Dendritic cell treated with granulocyte-macrophage colony-stimulating factor and Interleukin-4, amounts not matched to agents 40 ng/mL and 50 ng/mL, for 4 days (primary cell): Measurements from ENCODE around the gene SCN4A.
A peak's percentile ranks its signal among the peaks of the same experiment; 100 is the strongest.
"Not testable (repeated sequence)": the region's sequence is repeated elsewhere in the genome, so short reads cannot be mapped to it uniquely, and the experiment has no call there.

Source experiments
- H3K27ac Mint-ChIP-seq: one replicate; pipeline ENCODE4 v1.8.0; 2022; ENCODE audit warnings: mild to moderate bottlenecking, mixed read lengths
- H3K27me3 Mint-ChIP-seq: one replicate; pipeline ENCODE4 v1.8.0; 2022; ENCODE audit warnings: mild to moderate bottlenecking, mixed read lengths
- H3K36me3 Mint-ChIP-seq: one replicate; pipeline ENCODE4 v1.8.0; 2022; ENCODE audit warnings: low read depth, mixed read lengths
- H3K4me1 Mint-ChIP-seq: one replicate; pipeline ENCODE4 v1.8.0; 2022; ENCODE audit warnings: low read depth, mixed read lengths
- H3K4me3 Mint-ChIP-seq: one replicate; pipeline ENCODE4 v1.8.0; 2022; ENCODE audit warnings: mild to moderate bottlenecking, moderate library complexity, mixed read lengths
- H3K9me3 Mint-ChIP-seq: one replicate; pipeline ENCODE4 v1.8.0; 2022; ENCODE audit warnings: mixed read lengths
- intact Hi-C: fragments of 100-400 bp; cut with micrococcal nuclease; formaldehyde crosslinking; loops from one replicate; pipeline ENCODE4 v1.15.0; 2022

The SCN4A gene

DNA sequence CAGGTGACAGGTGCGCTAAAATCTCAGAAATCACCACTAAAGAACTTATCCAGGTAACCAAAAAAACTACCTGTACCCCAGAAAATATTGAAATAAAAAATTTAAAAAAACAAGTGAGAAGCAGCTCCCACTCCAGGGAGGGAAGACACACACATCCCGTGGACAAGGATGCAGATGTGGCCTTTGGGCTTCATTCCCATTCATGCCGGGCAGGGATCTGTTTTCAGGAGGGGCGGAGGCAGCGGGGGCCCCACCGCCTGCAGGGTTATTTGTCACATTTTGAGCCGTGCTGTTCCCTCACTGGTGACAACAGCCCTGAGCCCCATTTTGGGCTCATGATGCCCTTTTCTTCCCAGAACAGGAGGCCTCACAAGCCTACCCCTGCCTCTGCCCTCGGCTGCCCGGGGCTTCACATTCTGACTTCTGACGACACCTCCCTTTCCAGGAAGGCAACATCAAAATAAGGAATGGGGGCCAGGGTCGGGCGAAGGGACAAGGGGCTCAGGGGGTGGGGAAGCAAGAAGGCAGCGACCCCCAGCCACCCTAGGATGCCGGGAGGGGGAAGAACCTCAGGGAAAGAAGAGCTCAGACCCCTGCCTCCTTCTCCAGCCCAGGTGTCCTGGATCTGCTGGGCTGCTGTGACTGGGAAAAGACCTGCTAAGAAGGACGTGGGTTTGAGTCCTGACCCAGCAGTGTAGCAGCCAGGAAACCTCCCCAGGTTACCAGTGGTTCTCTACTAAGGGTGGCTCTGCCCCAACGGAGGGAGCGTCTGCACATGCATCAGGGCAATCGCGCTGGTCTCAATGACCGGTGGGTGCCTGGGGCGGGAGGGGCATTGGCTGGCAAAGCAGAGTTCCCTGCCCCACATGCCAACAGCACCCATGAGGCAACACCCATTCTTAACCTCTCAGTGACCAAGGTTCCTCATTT, 38.3 kb downstream of the SCN4A start:
- H3K27me3 Mint-ChIP-seq, result peaks cover 15% of the 10 kb centered on the region
- H3K9me3 Mint-ChIP-seq, result no peaks in the 10 kb centered on the region
- H3K36me3 Mint-ChIP-seq, result no peaks in the 10 kb centered on the region
- intact Hi-C loops, result no loop called here
- H3K4me1 Mint-ChIP-seq, result peaks cover 46% of the 10 kb centered on the region
- no peak overlapping the region for H3K27ac Mint-ChIP-seq
- H3K4me3 Mint-ChIP-seq, result no peak overlapping the region

DNA sequence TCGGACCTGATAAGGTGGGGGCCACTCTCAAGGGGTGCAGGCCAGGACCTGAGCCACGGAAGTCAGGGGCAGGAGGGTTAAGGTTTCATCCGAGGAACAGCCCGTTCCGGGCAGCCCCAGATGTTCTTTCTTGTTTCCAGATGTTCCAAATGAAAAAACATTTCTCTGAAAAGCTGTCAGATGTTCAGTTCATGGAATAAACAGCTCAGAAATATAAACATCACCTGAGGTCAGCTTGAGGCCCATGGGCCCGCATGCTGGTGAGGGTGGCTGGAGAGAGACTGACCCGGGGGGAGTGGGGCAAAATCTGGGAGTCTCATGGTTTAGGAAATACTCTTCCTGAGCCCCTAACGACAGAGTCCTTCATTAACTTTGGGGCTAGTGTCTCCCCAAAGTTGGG, 39.1 kb downstream of the SCN4A start:
- Mint-ChIP-seq H3K4me1 (peaks cover 41% of the 10 kb centered on the region), H3K36me3 (no peaks in the 10 kb centered on the region), H3K27me3 (peaks cover 15% of the 10 kb centered on the region), H3K9me3 (no peaks in the 10 kb centered on the region), H3K4me3 (no peak overlapping the region), H3K27ac (peak overlapping the region; percentile 37)
- intact Hi-C loops, result no loop called here

DNA sequence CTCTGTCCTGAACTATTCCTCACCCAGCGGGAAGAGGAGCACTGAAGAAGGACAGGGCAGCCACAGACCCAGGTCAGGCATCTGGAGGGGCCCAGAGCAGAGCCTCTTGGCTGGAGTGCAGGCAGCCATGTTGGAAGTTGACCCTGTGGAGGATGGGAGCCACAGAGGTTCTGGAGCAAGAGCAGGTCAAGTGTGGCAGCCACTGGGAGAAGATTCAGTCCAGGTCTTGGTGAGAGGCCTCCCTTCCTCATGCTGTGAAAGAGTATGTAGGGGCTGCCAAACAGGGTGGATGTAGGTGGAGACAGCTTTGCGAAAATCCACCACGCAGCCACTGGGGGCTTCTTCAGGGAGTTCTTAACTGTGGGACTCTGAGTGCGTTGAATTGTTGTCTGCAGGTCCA, 40.0 kb downstream of the SCN4A start:
- H3K27ac Mint-ChIP-seq, result no peak overlapping the region
- peaks cover 38% of the 10 kb centered on the region for H3K4me1 Mint-ChIP-seq
- H3K27me3 Mint-ChIP-seq, result peaks cover 15% of the 10 kb centered on the region
- H3K9me3 Mint-ChIP-seq, result no peaks in the 10 kb centered on the region
- no peaks in the 10 kb centered on the region for H3K36me3 Mint-ChIP-seq
- no peak overlapping the region for H3K4me3 Mint-ChIP-seq
- intact Hi-C loops, result no loop called here

DNA sequence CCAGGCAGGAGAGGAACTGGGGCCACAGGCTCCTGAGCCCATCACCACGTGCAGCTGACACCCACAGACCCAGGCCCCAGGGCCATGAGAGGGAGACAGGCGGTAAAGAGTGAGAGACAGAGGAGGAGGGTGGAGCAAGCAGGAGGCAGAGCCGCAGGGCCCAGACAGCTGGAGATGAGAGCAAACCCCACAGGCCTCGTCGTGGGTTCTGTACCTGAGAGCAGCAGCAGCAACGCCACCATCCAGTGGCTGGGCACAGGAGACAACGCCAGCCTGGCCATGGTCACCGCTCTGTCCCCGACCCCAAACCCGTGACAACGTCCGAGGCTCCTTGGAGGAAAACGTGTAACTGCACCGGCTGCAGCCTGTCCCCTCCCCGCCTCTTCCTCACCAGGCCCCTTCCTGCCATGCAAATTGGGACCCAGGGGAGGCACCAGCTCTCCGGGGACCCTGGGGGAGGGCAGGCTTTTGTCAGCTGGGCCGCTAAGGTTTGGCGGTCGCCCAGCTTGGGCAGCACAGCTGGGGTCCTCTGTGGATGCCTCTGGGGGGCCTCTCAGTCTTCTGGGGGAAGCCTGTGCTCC, 40.6 kb downstream of the SCN4A start, which contains the start of gene CD79B:
Gene CD79B, minus strand, starts transcription at position 351 of the 581 bp plus-strand sequence. Its CDS starts 70 bp downstream, at position 281.
- H3K27me3 Mint-ChIP-seq, result peaks cover 15% of the 10 kb centered on the region
- no peaks in the 10 kb centered on the region for H3K9me3 Mint-ChIP-seq
- intact Hi-C loops, result no loop called here
- no peak within 1 kb of the TSS for H3K4me3 Mint-ChIP-seq
- H3K27ac Mint-ChIP-seq, result peak within 1 kb of the TSS; percentile 71
- peaks cover 38% of the 10 kb centered on the region for H3K4me1 Mint-ChIP-seq
- H3K36me3 Mint-ChIP-seq, result no peaks in the 10 kb centered on the region

DNA sequence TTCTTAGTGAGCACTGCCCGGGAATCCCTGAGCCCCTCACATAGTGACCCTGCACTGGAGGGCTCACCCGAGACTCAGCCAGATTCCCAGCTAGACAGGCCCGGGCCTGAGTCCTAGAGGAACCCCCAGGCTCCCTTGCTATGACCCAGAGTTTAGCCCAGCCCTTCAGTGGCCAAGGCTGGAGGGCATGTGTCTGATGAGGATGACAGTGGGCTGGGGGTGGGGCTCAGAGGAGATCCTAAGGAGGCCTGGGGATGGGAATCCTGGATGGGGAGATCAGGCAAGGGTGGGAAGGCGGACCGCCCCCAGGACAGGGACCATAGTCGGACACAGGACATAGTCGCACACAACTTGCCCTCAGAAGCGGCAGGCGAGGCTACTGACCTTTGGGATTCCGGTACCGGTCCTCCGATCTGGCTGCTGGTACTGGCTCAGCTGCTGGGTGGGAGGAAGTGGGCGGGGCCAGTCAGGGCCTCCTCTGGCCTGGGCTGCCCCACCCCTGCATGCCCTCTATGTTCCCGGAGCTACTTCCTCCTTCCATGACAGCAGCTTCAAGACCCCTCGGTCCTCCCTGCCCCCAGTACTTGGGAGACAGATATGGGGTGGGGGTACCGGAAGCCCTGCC, 41.7 kb downstream of the SCN4A start:
- intact Hi-C loops, result no loop called here

DNA sequence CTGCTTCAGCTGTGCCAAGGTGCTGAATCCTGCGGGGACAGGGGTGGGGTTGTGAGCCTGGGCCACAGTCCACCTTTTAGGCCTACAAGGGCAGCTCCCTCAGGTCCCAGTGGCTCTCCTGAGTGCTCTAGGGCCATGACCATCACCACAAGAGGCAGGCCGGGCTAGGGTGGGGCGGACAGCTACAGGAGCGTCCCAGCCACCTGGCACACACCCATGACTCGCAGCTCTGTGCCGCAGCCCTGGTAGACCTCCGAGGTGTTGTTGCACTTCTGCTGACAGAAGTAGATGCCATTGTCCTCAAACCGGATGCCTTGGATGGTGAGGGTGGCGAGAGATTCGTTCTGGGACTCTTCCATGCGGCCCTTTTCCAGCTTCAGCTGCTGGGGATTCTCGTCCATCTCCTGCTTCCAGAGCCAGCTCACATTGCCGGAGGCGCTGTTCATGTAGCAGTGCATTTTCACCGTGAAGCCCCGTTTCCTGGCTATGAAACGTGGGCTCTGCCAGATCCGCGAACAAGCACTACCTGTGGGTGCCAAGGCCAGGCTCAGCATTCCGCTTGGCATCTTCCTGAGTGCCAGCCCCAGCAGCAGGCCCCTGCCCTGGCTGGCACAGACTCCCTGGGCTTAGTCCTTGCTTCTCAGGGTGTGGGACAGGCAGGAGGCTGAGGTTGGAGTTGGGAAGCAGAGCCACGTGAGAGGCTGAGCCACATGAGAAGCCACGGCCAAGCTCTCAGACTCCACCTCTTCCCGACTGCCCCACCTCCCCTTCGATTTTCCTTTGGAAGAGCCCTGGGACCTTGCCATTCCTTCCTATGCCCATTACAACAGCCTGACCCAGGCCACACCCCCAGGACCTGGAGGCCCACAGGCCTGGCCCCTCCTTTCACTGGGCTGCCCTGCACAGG, 42.6 kb downstream of the SCN4A start:
- peaks cover 13% of the 10 kb centered on the region for H3K27me3 Mint-ChIP-seq
- peak overlapping the region; percentile 71 for H3K27ac Mint-ChIP-seq
- H3K36me3 Mint-ChIP-seq, result no peaks in the 10 kb centered on the region
- H3K4me1 Mint-ChIP-seq, result peaks cover 38% of the 10 kb centered on the region
- intact Hi-C loops, result no loop called here
- H3K9me3 Mint-ChIP-seq, result no peaks in the 10 kb centered on the region
- no peak overlapping the region for H3K4me3 Mint-ChIP-seq

More for the DNA sequence above, 41.7 kb downstream of the SCN4A start:
- Mint-ChIP-seq H3K27me3 (peaks cover 14% of the 10 kb centered on the region), H3K36me3 (no peaks in the 10 kb centered on the region), H3K9me3 (no peaks in the 10 kb centered on the region), H3K27ac (peak overlapping the region; percentile 71), H3K4me1 (peaks cover 38% of the 10 kb centered on the region), H3K4me3 (no peak overlapping the region)

DNA sequence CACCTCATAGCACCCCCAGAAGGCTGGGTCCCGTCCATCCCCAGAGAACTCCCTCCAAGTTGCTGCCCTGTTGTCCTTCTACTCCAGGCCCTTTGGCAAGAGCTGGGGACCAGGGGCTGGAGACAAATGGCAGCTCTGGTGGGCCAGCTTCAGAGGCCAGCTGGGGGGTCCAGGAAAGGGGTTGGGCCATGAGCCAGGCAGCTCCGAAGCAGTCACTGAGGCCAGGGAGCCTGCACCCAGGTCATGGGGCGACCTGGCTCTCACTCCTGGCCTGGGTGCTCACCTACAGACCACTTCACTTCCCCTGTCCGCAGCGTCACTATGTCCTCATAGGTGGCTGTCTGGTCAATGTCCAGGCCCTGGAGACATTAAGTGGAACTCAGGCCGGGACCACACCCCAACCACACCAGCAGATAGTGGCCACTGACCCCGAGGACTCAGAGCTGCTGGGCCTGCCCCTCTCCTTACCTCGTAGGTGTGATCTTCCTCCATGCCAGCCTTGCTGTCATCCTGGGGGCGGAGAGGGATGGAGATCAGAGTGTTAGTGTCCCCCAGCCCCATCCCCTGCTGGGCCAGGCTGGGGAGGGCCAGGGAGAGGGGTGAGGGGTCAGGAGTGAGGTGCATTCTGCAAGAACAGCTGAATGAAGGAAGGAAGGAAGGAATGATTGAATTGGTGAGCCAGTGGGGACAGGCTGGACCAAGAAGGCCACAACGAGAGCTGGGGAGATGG, 43.6 kb downstream of the SCN4A start:
- peaks cover 31% of the 10 kb centered on the region for H3K4me1 Mint-ChIP-seq
- intact Hi-C loops, result no loop called here
- H3K4me3 Mint-ChIP-seq, result no peak overlapping the region
- H3K27me3 Mint-ChIP-seq, result peaks cover 13% of the 10 kb centered on the region
- H3K9me3 Mint-ChIP-seq, result no peaks in the 10 kb centered on the region
- no peaks in the 10 kb centered on the region for H3K36me3 Mint-ChIP-seq
- H3K27ac Mint-ChIP-seq, result no peak overlapping the region

DNA sequence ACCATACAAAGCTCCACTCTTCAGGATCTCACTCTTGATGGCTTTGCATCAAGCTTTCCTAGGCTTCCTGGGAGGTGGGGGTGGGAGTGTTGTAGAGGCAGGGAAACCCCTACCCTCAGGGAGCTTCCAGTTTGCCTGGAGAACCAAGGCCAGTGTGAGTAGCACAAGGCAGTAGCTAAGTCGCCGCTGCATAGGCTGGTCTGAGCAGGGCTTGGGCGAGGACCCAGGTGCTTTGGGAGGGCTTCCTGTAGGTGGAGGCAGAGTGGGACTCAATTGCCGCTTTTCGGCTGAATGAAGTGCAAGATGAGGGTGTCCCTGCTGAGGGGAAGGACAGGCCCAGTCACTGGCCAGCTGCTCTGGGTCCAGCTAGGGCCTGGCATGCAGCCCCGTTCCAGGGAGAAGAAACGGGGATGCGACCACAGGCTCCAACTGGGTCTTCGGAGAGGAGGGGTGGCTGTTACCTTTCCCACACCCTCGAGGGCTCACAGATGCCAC, 44.5 kb downstream of the SCN4A start:
- H3K27me3 Mint-ChIP-seq, result peaks cover 10% of the 10 kb centered on the region
- peaks cover 32% of the 10 kb centered on the region for H3K4me1 Mint-ChIP-seq
- H3K9me3 Mint-ChIP-seq, result no peaks in the 10 kb centered on the region
- H3K4me3 Mint-ChIP-seq, result no peak overlapping the region
- H3K36me3 Mint-ChIP-seq, result no peaks in the 10 kb centered on the region
- intact Hi-C loops, result no loop called here
- no peak overlapping the region for H3K27ac Mint-ChIP-seq

DNA sequence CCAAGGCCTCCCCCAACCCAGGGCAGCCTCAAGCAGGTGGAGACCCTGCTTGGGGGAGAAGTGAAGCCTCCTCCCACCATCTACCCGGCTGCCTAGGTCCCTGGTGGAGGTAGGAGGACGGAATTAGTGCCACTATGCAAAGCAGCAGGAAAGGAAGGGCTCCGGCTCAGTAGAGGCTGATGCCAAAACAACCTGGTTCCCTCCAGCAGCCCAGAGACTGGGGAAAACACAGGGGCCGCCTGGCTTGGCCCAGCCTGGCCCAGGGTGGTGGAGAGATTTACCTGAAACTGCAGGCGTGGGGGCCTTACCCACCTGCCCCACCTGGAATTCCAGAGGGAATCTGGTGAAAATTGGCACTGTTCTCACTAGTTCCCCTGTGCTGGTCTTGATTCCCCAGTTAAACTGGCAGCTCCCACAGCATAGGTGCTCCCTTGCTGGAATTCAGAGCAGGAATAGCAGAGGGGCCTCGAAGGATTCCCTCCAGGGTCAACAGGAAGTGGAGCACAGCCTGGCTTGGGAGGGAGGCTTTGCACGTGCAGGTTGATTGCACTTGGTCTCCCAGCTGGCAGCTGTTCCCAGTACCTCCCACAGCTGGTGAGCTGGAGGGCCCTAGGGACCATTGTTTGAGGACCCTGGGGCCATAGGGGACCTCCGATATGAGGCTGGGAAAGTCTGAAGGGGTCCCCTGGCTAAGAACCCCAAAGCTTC, 45.1 kb downstream of the SCN4A start:
- H3K9me3 Mint-ChIP-seq, result no peaks in the 10 kb centered on the region
- H3K4me3 Mint-ChIP-seq, result no peak overlapping the region
- peaks cover 8% of the 10 kb centered on the region for H3K27me3 Mint-ChIP-seq
- intact Hi-C loops, result no loop called here
- H3K4me1 Mint-ChIP-seq, result peaks cover 34% of the 10 kb centered on the region
- no peak overlapping the region for H3K27ac Mint-ChIP-seq
- no peaks in the 10 kb centered on the region for H3K36me3 Mint-ChIP-seq

DNA sequence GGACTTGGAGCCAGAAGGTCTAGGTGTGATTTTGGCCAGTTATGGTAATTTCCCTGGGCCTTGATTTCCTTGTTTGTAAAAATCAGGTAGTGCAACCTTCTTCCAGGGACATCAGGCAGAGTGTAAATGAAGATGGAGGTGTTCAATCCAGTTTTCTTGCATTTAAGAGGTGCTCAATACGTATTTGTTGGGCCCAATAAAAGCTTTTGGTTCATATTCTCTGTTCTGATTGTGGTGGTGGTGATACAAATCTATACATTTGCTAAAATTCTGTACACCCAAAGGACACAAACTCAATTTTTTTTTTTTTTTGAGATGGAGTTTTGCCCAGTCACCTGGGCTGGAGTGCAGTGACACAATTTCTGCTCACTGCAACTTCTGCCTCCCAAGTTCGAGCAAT, 46.6 kb downstream of the SCN4A start:
- Mint-ChIP-seq H3K36me3 (no peaks in the 10 kb centered on the region), H3K27ac (no peak overlapping the region), H3K27me3 (peaks cover 5% of the 10 kb centered on the region), H3K4me3 (no peak overlapping the region), H3K4me1 (peaks cover 27% of the 10 kb centered on the region), H3K9me3 (no peaks in the 10 kb centered on the region)
- intact Hi-C loops, result no loop called here

DNA sequence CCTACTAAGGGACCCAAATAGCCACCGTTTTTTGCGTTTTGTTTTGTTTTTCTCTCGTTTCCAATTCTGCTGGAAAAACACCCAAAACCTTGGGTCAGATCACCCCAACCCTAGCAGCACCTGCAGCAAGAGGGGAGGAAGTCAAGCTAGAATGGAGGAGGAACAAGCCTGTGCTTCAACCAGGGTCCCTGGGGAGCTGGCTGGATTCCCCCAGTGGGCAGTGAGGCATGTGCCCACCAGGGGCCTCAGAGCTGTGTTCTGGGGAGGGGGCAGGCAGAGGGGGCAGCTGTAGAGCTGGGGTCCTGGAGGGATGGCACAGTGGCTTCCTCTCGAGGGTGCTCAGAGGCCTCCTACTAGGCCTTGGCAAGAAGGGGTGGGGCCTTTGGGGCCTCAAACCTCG, 47.1 kb downstream of the SCN4A start:
- no peak overlapping the region for H3K27ac Mint-ChIP-seq
- H3K9me3 Mint-ChIP-seq, result no peaks in the 10 kb centered on the region
- no peaks in the 10 kb centered on the region for H3K36me3 Mint-ChIP-seq
- peaks cover 21% of the 10 kb centered on the region for H3K4me1 Mint-ChIP-seq
- peaks cover 2% of the 10 kb centered on the region for H3K27me3 Mint-ChIP-seq
- intact Hi-C loops, result no loop called here
- no peak overlapping the region for H3K4me3 Mint-ChIP-seq

DNA sequence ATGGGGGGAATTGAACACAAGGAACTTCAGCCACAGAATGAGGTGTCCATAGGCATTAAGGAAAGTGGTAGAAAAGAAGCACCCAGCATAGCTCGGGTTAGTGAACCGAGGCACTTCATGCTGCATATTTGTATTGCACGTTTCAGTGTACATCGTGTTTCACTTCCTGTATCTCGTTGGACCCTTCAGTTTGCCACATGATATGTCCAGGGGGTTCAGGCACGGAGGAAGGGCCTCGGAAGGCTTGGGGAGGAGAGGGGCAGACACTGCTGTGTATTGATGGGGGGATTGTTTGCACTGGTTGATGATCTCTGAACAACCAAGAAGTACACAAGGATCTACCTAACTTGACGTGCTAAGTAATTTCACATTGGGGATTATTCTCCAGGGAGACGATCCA, 50.3 kb downstream of the SCN4A start:
- H3K27me3 Mint-ChIP-seq, H3K27ac Mint-ChIP-seq, H3K36me3 Mint-ChIP-seq, H3K9me3 Mint-ChIP-seq, intact Hi-C loops: not testable (repeated sequence)
- H3K4me1 Mint-ChIP-seq, result peaks cover 21% of the 10 kb centered on the region
- peak overlapping the region; percentile 44 for H3K4me3 Mint-ChIP-seq
